GM19372 (cell line): Measurements from ENCODE around the gene TRIM9.

Source experiments
- ATAC-seq: cut with Tn5 transposase; IDR thresholded peaks from one replicate; pipeline ENCODE4 v1.9.1; 2021; ENCODE audit warnings: mild to moderate bottlenecking, low read depth, moderate library complexity; ENCODE audit not compliant: unreplicated experiment

The TRIM9 gene

GRCh38 chr14:51094901-51095853 is at the start of gene TRIM9:
Gene TRIM9 (minus strand): TSS chr14:51095105. CDS start chr14:51094939, 166 bp downstream.
- peak; percentile 95 for ATAC-seq

GRCh38 chr14:51140856-51141255 is 46.0 kb upstream of the TRIM9 start:
- ATAC-seq = no peak

GRCh38 chr14:51140338-51140737 is 45.4 kb upstream of the TRIM9 start:
- no peak for ATAC-seq

GRCh38 chr14:51139121-51139681 is 44.3 kb upstream of the TRIM9 start:
- ATAC-seq = no peak

- no peak for ATAC-seq
These were observed 43.6 kb upstream of the TRIM9 start for GRCh38 chr14:51138404-51139103.

GRCh38 chr14:51131516-51131915 is 36.6 kb upstream of the TRIM9 start:
- ATAC-seq = no peak

- ATAC-seq = no peak
These were observed 34.2 kb upstream of the TRIM9 start for GRCh38 chr14:51129130-51129529.

- no peak for ATAC-seq
These were observed 29.1 kb upstream of the TRIM9 start for GRCh38 chr14:51124029-51124428.

- no peak for ATAC-seq
These were observed 26.2 kb upstream of the TRIM9 start for GRCh38 chr14:51121096-51121495.

- ATAC-seq = no peak
These were observed 24.6 kb upstream of the TRIM9 start for GRCh38 chr14:51119411-51120051.

GRCh38 chr14:51118993-51119392 is 24.1 kb upstream of the TRIM9 start:
- ATAC-seq = no peak

- no peak for ATAC-seq
These were observed 22.7 kb upstream of the TRIM9 start for GRCh38 chr14:51117593-51117992.

- ATAC-seq = no peak
These were observed 21.8 kb upstream of the TRIM9 start for GRCh38 chr14:51116682-51117081.

GRCh38 chr14:51109651-51110050 is 14.7 kb upstream of the TRIM9 start:
- ATAC-seq = no peak

- no peak for ATAC-seq
These were observed 12.9 kb upstream of the TRIM9 start for GRCh38 chr14:51107801-51108200.

GRCh38 chr14:51104467-51104866 is 9.6 kb upstream of the TRIM9 start:
- no peak for ATAC-seq

GRCh38 chr14:51097287-51097686 is 2.4 kb upstream of the TRIM9 start:
- ATAC-seq = no peak

- ATAC-seq = no peak
These were observed 2.0 kb upstream of the TRIM9 start for GRCh38 chr14:51096870-51097269.

GRCh38 chr14:51095854-51096823 is 1.2 kb upstream of the TRIM9 start:
- ATAC-seq = no peak
